ENCODE results near the gene ALPL.
"Not testable (repeated sequence)": the region's sequence is repeated elsewhere in the genome, so short reads cannot be mapped to it uniquely, and the experiment has no call there.

The ALPL gene

DNA sequence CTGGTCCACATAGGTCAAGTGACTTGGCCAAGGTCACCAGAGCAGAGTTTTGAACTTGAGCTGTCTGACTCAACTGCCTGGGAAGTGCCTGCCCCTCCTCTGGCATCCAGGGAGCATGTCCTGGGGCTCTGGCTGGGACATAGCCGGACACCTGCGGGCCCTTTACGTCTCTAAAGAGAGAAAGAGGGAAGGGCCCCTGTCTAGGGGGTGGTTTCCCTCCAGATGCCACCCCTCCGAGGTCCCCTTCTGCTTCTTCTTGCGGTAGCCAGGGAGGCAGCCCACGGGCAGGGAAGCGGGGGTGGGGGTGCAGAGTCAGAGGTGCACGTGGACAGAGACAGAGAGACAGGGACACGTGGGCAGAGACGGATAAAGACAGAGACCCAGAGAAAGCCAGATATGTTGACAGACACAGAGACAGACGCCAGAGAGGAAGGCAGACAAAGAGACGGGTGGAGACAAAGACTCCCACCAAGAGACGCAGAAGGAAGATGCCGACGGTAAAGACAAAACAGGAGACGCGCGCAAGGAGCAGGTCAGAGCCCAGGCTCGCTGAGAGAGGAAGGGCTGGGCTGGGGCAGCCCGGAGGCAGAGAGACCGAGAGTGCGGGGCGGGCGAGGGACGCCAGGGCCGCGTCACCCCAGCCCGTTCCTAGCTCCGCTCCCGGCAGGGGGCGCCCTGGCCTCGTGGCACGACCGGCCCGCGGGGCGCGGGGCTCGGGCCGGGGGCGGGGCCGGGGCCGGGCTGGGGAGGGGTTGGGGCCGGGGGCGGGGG lies 458 bp upstream of the ALPL start:
- no peak for DNase-seq

GRCh38 chr1:21510113-21510493 lies 880 bp downstream of the ALPL start:
- DNase-seq = no peak

GRCh38 chr1:21510885-21511578 lies 1.8 kb downstream of the ALPL start:
- DNase-seq = no peak

DNA sequence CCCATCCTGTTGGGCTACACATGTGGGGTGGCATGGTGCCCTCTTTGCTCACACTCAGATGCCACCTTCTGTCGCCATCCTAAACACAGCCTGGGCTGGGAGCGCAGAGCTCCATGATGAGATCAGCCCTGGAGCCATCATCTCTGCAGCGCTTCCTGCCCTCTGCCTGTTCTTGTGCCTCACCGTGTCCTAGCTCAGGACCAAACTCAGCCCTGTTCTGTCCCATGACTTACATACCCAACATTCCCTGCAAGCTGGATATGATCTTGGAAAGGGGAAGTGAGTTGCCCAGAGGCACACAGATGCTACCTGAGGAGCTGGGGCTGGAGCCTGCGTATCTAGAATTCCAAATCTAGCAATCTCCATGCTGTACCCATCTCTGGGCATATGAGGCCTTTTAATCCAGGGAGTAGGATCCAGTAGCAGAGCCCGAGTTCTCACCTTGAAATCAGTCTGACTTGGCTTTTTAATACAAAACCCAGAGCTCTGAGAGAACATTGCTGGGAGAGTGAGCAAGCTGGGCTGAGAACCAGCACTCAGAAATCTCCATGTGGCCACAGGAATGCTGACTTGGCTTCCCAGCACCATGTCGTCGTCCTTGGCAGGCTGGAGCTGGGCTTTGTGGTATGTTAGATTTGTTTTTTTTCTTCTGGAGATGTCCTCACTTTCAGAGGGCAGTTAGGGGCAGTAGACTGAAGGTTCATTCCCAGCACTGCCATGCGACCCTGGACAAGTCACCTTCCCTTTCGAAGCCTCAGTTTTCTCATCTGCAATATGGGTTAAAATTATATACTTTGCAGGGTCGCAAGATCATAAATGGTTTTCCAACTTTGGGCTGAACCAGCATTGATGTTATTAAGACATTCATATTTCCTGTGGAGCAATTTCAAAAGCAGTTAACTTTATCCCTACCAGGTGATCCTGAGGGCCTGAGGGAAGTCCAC lies 2.6 kb downstream of the ALPL start:
- DNase-seq = no peak

DNA sequence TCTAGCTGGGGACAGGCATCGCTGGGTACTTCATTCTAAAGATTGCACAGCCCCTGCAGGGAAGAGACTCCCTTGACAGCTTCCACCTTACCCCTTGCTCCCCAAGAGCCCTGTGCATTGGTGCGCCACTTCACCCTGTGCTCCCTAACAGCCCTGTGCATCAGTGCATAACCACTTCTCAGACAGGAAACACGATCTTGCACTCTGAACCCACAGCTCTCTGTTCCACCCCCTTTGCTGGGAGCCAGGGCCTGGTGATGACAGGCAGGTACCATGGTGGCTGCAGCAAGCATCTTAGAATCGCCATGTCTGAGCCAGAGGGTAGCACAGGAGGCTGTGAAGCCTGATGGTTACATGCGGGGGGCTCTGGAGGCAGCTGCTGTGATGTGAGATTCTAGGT lies 5.0 kb downstream of the ALPL start:
- no peak for DNase-seq

DNA sequence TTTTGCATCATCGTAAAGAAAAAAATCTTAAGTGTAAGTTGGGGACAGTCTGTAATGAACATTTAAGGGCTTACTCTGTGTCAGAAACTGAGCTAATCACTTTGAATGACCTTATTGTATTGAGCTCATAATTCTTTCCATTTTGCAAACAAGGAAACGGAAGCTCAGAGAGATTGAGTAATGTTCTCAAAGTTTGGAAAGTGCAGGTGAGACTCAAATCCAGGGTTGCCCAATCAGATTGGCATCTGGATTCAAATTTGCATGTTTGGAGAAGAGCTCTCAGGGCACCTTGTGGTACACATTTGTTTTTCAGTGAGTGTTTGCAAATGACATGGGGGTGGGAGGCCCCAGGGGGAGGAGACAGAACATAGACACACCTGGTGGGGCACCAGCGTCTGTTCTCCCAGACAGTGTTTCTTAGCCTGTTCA lies 8.0 kb downstream of the ALPL start:
- DNase-seq = no peak

DNA sequence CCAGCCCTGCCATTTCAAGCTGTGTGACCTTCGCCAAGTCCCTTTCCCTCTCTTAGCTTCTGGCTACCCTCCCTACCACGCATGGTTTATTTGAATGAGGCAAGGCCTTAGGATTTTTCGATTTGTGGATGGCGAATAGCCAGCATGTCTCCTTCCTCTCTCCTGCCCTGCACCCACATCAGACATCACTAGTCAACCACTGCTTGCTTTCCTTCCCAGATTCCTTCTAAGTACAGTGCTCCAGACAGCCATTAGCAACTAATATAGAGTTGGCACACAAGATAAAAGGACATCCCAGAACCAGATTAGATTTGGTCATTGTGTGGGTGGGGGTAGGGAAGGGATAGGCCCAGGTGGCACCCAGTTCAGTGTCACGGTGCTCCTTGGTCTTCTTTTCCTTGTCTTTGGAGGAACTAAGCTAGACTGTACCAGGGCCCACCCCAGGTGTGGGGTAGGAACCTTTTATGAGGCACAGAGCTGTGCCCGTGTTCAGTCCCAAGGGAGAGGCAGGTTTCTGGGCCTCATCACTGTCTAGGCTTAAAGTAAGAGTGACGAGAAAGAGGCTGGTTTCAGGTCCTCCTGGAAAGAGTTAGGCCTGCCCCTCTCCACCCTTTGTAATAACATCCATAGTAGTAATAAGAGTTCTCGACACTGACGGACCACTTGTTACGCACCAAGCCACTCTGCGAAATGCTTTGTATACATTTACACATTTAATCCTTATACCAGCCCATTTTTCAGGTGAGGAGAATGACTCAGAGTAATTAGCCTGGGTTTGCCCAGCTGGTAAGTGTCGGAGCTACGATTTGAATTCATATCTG lies 8.6 kb downstream of the ALPL start:
- no peak for DNase-seq

DNA sequence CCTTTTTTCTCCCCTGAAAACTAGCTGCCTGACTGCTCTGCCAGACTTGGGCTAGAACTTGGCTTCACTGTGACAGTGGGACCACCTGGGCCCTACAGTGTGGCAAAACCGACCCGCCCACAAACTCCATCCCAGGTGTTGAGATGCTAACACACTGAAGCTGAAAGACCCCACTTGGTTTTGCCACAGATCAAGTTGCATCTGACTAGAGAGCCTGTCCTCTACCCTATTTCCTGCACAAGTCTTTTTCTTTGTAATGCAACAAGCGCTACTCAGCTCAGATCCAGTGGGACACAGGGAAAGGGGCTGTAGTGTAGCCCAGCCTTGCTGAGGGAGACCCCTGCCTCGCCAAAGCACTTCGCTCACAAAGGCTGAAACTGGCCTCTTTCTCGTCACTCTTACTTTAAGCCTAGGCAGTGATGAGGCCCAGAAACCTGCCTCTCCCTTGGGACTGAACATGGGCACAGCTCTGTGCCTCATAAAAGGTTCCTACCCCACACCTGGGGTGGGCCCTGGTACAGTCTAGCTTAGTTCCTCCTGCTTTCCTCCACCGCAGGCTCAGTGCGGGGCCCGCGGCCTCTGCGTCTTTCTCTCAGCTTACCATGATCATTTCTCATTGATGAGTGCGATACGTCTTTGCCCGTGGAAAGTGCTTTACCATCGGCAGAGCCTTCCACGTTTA lies 9.7 kb downstream of the ALPL start:
- DNase-seq = no peak

- not testable (repeated sequence) for DNase-seq
Measured at GRCh38 chr1:21519486-21520070, 10.4 kb downstream of the ALPL start.

GRCh38 chr1:21520899-21521716 lies 11.9 kb downstream of the ALPL start:
- no peak for DNase-seq

DNA sequence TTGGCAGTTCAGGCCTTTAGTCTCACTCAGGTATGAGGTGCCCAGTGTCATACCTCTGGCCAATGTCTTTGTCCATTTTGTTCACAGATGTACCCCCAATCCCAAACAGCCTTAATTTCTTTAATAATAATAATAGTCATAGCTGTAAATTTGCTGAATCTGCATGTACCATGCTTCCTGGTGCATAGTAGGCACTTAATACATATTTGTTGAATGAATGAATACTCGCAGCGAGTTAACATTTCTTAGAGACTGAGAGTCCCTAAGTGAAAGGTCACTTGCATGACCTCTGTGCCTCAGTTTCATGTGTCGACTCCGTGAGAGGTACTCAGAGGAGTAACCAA lies 12.5 kb downstream of the ALPL start:
- DNase-seq = no peak

GRCh38 chr1:21522525-21523038 lies 13.4 kb downstream of the ALPL start:
- DNase-seq = no peak

GRCh38 chr1:21523297-21523813 lies 14.1 kb downstream of the ALPL start:
- no peak for DNase-seq

- no peak for DNase-seq
Measured at GRCh38 chr1:21524220-21524619, 15.0 kb downstream of the ALPL start.

- DNase-seq = no peak
Measured at GRCh38 chr1:21524686-21525339, 15.6 kb downstream of the ALPL start.

GRCh38 chr1:21525340-21525717 lies 16.1 kb downstream of the ALPL start:
- DNase-seq = no peak

DNA sequence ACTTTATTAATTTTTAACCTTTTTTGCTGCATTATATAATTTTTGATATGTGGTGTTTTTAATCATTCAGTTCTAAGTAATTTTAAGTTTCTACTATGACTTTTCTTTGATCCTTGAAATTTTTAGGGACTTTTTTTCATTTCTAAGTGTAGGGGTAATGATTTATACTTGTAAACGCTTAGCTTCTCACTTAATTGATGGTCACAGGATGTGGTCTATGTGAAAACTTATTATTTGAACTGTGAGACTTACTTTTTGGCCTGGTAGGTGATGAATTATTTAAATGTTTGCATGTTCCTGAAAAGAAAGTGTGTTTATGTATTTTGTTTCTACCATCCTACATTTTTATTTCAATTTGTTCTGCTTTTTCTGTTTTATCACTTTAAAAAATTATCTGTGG lies 17.2 kb downstream of the ALPL start:
- no peak for DNase-seq

- DNase-seq = no peak
Measured at GRCh38 chr1:21530368-21531016, 21.3 kb downstream of the ALPL start.

GRCh38 chr1:21531241-21531640 lies 22.0 kb downstream of the ALPL start:
- no peak for DNase-seq
